ENCODE data around the gene APRT.

Gene APRT

DNA sequence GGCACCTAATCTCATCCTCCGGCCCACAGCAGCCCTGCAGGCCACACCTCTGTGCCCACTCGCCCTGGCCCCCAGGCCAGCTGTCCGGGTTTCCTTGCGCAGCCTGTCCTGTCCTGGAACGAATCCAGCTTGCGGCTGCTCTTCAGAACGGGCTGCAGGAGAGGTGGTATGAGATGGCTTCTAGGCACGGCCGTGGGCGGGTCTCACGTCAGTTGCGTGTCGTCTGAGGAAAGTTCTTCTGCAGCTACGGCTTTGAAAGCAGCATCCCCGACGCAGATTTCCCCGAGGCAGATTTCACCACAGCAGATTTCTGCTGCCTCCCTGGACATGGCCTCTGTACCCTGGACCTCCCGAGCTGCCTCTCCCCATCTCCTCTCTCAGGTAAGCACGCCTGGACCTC, 26.8 kb upstream of the APRT start:
- TF ChIP-seq, protein P1, sequence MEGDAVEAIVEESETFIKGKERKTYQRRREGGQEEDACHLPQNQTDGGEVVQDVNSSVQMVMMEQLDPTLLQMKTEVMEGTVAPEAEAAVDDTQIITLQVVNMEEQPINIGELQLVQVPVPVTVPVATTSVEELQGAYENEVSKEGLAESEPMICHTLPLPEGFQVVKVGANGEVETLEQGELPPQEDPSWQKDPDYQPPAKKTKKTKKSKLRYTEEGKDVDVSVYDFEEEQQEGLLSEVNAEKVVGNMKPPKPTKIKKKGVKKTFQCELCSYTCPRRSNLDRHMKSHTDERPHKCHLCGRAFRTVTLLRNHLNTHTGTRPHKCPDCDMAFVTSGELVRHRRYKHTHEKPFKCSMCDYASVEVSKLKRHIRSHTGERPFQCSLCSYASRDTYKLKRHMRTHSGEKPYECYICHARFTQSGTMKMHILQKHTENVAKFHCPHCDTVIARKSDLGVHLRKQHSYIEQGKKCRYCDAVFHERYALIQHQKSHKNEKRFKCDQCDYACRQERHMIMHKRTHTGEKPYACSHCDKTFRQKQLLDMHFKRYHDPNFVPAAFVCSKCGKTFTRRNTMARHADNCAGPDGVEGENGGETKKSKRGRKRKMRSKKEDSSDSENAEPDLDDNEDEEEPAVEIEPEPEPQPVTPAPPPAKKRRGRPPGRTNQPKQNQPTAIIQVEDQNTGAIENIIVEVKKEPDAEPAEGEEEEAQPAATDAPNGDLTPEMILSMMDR (IDR thresholded peaks at IDR 0.05; ENCODE audit: control insufficient read depth, insufficient read depth, low read depth, low read length, missing control alignments): no peak
- no peak overlapping the region for H3K4me3 ChIP-seq (ENCODE audit: control insufficient read depth, low read depth, low read length)
- no peak for DNase-seq (ENCODE audit: low read depth)

DNA sequence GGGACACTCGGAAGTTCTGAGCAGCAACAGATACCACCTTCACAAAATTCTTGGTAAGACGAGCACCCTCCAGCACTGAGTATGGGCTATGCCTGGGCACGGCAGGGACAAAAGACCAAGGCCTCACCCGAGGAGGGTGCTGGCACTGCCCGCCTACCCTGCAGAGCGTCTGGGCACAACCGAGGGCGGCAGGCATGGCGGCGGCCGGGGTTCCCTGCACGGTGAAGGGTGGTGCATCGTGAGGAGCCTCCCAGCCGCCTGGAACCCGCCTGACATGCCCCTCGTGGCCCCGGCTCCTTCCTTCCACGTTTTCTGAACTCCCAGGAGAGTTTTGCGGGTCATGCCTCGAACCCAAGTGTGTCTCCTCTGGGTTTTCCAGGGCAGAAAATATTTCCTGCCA, 26.1 kb upstream of the APRT start:
- TF ChIP-seq, protein P1 (IDR thresholded peaks at IDR 0.05; ENCODE audit: control insufficient read depth, insufficient read depth, low read depth, low read length, missing control alignments): no peak
- DNase-seq (ENCODE audit: low read depth): no peak
- no peak overlapping the region for H3K4me3 ChIP-seq (ENCODE audit: control insufficient read depth, low read depth, low read length)

GRCh38 chr16:88836791-88837190, 25.1 kb upstream of the APRT start:
- H3K4me3 ChIP-seq (ENCODE audit: control insufficient read depth, low read depth, low read length): no peak overlapping the region
- DNase-seq (ENCODE audit: low read depth): no peak
- TF ChIP-seq, protein P1 (IDR thresholded peaks at IDR 0.05; ENCODE audit: control insufficient read depth, insufficient read depth, low read depth, low read length, missing control alignments): no peak

- DNase-seq (ENCODE audit: low read depth): no peak
- TF ChIP-seq, protein P1 (IDR thresholded peaks at IDR 0.05; ENCODE audit: control insufficient read depth, insufficient read depth, low read depth, low read length, missing control alignments): no peak
- no peak overlapping the region for H3K4me3 ChIP-seq (ENCODE audit: control insufficient read depth, low read depth, low read length)
Observed at GRCh38 chr16:88835818-88836217, 24.1 kb upstream of the APRT start.

DNA sequence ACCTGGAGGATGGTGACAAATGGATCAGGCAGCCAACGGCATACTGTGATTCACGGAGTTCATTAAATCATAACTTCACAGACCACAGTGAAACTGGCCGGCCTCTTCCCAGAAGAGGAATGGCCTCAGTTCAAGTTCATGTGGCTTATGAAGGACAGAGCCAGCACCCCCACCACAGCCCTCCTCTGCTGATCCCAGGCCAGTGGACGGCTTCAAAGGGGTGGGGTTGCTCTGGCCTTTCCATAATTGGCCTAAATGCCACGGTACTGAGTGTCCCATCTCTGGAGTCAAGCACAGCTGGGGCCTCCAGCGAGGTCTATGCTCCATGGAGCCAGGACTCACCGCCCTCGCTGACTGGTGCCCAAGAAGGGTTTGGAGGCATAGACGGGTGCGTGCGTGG, 23.7 kb upstream of the APRT start:
- TF ChIP-seq, protein P1 (IDR thresholded peaks at IDR 0.05; ENCODE audit: control insufficient read depth, insufficient read depth, low read depth, low read length, missing control alignments): no peak
- no peak overlapping the region for H3K4me3 ChIP-seq (ENCODE audit: control insufficient read depth, low read depth, low read length)
- peak; percentile 16 for DNase-seq (ENCODE audit: low read depth)

- TF ChIP-seq, protein P1 (IDR thresholded peaks at IDR 0.05; ENCODE audit: control insufficient read depth, insufficient read depth, low read depth, low read length, missing control alignments): no peak
- DNase-seq (ENCODE audit: low read depth): no peak
- no peak overlapping the region for H3K4me3 ChIP-seq (ENCODE audit: control insufficient read depth, low read depth, low read length)
Observed at GRCh38 chr16:88834670-88835069, 22.9 kb upstream of the APRT start.

GRCh38 chr16:88833086-88833485, 21.4 kb upstream of the APRT start:
- TF ChIP-seq, protein P1 (IDR thresholded peaks at IDR 0.05; ENCODE audit: control insufficient read depth, insufficient read depth, low read depth, low read length, missing control alignments): no peak
- no peak for DNase-seq (ENCODE audit: low read depth)
- H3K4me3 ChIP-seq (ENCODE audit: control insufficient read depth, low read depth, low read length): no peak overlapping the region

Data from AG09309 (cell line).